ENCODE results near the gene TCAP.
"Not testable (repeated sequence)": the region's sequence is repeated elsewhere in the genome, so short reads cannot be mapped to it uniquely, and the experiment has no call there.

Gene TCAP

GRCh38 chr17:39705786-39706348, 40.7 kb downstream of the TCAP start:
- no peak overlapping the region for H3K27ac ChIP-seq (ENCODE audit: insufficient read depth, low read depth, low read length, poor library complexity, severe bottlenecking)
- WGBS, 2 experiments: 88 to 89% methylated on average over 12 of the region's 12 CpGs
- H3K27me3 ChIP-seq (ENCODE audit: control insufficient read depth, insufficient read depth, low read length, poor library complexity, severe bottlenecking): no peaks in the 10 kb centered on the region
- H3K4me3 ChIP-seq (ENCODE audit: insufficient read depth, low read depth, low read length): no peak overlapping the region
- peaks cover 24% of the 10 kb centered on the region for H3K4me1 ChIP-seq (ENCODE audit: control insufficient read depth, insufficient read depth, low read length)
- no peaks in the 10 kb centered on the region for H3K9me3 ChIP-seq (ENCODE audit: control insufficient read depth, low read length)
- peaks cover 12% of the 10 kb centered on the region for H3K36me3 ChIP-seq (ENCODE audit: control insufficient read depth, insufficient read depth, low read length)

DNA sequence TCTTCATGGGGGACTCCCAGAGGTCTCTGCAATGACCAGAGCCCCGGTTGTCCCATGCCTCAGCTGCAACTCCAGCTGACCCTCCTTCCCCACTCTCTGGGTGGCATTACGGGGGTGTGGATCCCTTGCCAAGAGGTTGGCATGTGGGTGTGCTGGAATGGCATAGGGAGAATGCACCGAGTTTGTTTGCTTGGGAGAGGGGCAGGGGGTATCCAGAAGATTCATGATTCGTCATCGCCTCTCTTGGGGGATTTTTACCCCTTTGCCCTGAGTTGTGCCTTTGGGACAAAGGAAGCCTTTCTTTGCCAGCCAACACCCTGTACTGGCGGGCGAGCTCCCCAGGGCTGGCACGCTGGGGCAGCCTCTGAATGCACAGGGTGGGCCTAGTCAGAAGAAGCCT, 41.2 kb downstream of the TCAP start:
- Histone ChIP-seq H3K9me3 (ENCODE audit: control insufficient read depth, low read length) (no peaks in the 10 kb centered on the region), H3K36me3 (ENCODE audit: control insufficient read depth, insufficient read depth, low read length) (peaks cover 13% of the 10 kb centered on the region), H3K4me1 (ENCODE audit: control insufficient read depth, insufficient read depth, low read length) (peaks cover 18% of the 10 kb centered on the region), H3K27ac (ENCODE audit: insufficient read depth, low read depth, low read length, poor library complexity, severe bottlenecking) (no peak overlapping the region), H3K4me3 (ENCODE audit: insufficient read depth, low read depth, low read length) (no peak overlapping the region), H3K27me3 (ENCODE audit: control insufficient read depth, insufficient read depth, low read length, poor library complexity, severe bottlenecking) (no peaks in the 10 kb centered on the region)
- WGBS, 2 experiments: 94 to 96% methylated on average over 8 of the region's 8 CpGs

GRCh38 chr17:39706921-39707337, 41.8 kb downstream of the TCAP start:
- Histone ChIP-seq H3K4me3 (ENCODE audit: insufficient read depth, low read depth, low read length) (no peak overlapping the region), H3K9me3 (ENCODE audit: control insufficient read depth, low read length) (no peaks in the 10 kb centered on the region), H3K27ac (ENCODE audit: insufficient read depth, low read depth, low read length, poor library complexity, severe bottlenecking) (no peak overlapping the region), H3K27me3 (ENCODE audit: control insufficient read depth, insufficient read depth, low read length, poor library complexity, severe bottlenecking) (no peaks in the 10 kb centered on the region), H3K4me1 (ENCODE audit: control insufficient read depth, insufficient read depth, low read length) (peaks cover 16% of the 10 kb centered on the region), H3K36me3 (ENCODE audit: control insufficient read depth, insufficient read depth, low read length) (peaks cover 19% of the 10 kb centered on the region)
- WGBS, 2 experiments: 91 to 93% methylated on average over 7 of the region's 7 CpGs

- Histone ChIP-seq H3K27ac (ENCODE audit: insufficient read depth, low read depth, low read length, poor library complexity, severe bottlenecking) (no peak overlapping the region), H3K4me1 (ENCODE audit: control insufficient read depth, insufficient read depth, low read length) (peaks cover 13% of the 10 kb centered on the region), H3K27me3 (ENCODE audit: control insufficient read depth, insufficient read depth, low read length, poor library complexity, severe bottlenecking) (no peaks in the 10 kb centered on the region), H3K36me3 (ENCODE audit: control insufficient read depth, insufficient read depth, low read length) (peaks cover 24% of the 10 kb centered on the region), H3K9me3 (ENCODE audit: control insufficient read depth, low read length) (no peaks in the 10 kb centered on the region), H3K4me3 (ENCODE audit: insufficient read depth, low read depth, low read length) (no peak overlapping the region)
- WGBS, 2 experiments: 93 to 95% methylated on average over 14 of the region's 14 CpGs
Measured at GRCh38 chr17:39709319-39709997, 44.3 kb downstream of the TCAP start.

- Histone ChIP-seq H3K36me3 (ENCODE audit: control insufficient read depth, insufficient read depth, low read length) (peaks cover 24% of the 10 kb centered on the region), H3K27me3 (ENCODE audit: control insufficient read depth, insufficient read depth, low read length, poor library complexity, severe bottlenecking) (no peaks in the 10 kb centered on the region), H3K9me3 (ENCODE audit: control insufficient read depth, low read length) (no peaks in the 10 kb centered on the region), H3K4me3 (ENCODE audit: insufficient read depth, low read depth, low read length) (no peak overlapping the region), H3K27ac (ENCODE audit: insufficient read depth, low read depth, low read length, poor library complexity, severe bottlenecking) (no peak overlapping the region), H3K4me1 (ENCODE audit: control insufficient read depth, insufficient read depth, low read length) (peaks cover 5% of the 10 kb centered on the region)
- WGBS, 2 experiments: 95 to 96% methylated on average over 20 of the region's 20 CpGs
Measured at GRCh38 chr17:39709998-39710964, 45.1 kb downstream of the TCAP start.

DNA sequence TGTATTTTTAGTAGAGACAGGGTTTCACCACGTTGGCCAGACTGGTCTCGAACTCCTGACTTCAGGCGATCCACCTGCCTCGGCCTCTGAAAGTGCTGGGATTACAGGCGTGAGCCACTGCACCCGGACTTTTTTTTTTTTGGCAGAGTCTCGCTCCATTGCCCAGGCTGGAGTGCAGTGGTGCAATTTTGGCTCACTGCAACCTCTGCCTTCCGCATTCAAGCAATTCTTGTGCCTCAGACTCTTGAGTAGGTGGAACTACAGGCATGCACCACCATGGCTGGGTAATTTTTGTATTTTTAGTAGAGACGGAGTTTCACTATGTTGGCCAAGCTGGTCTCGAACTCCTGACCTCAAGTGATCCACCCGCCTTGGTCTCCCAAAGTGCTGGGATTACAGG, 45.9 kb downstream of the TCAP start:
- not testable (repeated sequence) for H3K9me3 ChIP-seq (ENCODE audit: control insufficient read depth, low read length); H3K4me3 ChIP-seq (ENCODE audit: insufficient read depth, low read depth, low read length); H3K27me3 ChIP-seq (ENCODE audit: control insufficient read depth, insufficient read depth, low read length, poor library complexity, severe bottlenecking); H3K27ac ChIP-seq (ENCODE audit: insufficient read depth, low read depth, low read length, poor library complexity, severe bottlenecking); H3K4me1 ChIP-seq (ENCODE audit: control insufficient read depth, insufficient read depth, low read length)
- H3K36me3 ChIP-seq (ENCODE audit: control insufficient read depth, insufficient read depth, low read length): peaks cover 26% of the 10 kb centered on the region
- 90 to 96% methylated on average over 11 of the region's 11 CpGs for WGBS, 2 experiments

DNA sequence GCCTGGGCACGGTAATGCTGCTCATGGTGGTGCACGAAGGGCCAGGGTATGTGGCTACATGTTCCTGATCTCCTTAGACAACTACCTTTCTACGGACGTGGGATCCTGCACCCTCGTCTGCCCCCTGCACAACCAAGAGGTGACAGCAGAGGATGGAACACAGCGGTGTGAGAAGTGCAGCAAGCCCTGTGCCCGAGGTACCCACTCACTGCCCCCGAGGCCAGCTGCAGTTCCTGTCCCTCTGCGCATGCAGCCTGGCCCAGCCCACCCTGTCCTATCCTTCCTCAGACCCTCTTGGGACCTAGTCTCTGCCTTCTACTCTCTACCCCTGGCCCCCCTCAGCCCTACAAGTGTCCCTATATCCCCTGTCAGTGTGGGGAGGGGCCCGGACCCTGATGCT, 46.7 kb downstream of the TCAP start:
- no peaks in the 10 kb centered on the region for H3K9me3 ChIP-seq (ENCODE audit: control insufficient read depth, low read length)
- H3K4me1 ChIP-seq (ENCODE audit: control insufficient read depth, insufficient read depth, low read length): no peaks in the 10 kb centered on the region
- no peaks in the 10 kb centered on the region for H3K27me3 ChIP-seq (ENCODE audit: control insufficient read depth, insufficient read depth, low read length, poor library complexity, severe bottlenecking)
- peaks cover 27% of the 10 kb centered on the region for H3K36me3 ChIP-seq (ENCODE audit: control insufficient read depth, insufficient read depth, low read length)
- 93 to 95% methylated on average over 10 of the region's 10 CpGs for WGBS, 2 experiments
- no peak overlapping the region for H3K4me3 ChIP-seq (ENCODE audit: insufficient read depth, low read depth, low read length)
- H3K27ac ChIP-seq (ENCODE audit: insufficient read depth, low read depth, low read length, poor library complexity, severe bottlenecking): no peak overlapping the region

DNA sequence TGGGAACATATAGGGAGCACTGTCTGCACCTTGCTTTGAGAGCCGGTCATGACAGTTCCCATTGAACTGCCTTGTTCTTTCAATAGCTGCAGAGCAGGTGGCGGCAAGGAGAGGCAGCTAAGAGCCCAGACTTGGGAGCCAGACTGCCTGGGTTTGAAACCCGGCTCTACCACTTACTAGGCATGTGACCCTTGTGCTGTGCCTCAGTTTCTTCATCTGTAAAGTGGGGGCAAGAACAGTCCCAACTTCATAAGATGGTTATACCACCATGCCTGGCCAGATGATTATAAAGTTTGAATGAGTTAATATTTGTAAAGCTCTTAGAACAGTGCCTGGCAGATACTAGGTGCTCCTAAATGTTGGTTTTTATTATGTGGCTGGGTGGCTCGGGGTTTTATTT, 49.1 kb downstream of the TCAP start:
- Histone ChIP-seq H3K27ac (ENCODE audit: insufficient read depth, low read depth, low read length, poor library complexity, severe bottlenecking) (no peak overlapping the region), H3K9me3 (ENCODE audit: control insufficient read depth, low read length) (no peaks in the 10 kb centered on the region), H3K36me3 (ENCODE audit: control insufficient read depth, insufficient read depth, low read length) (peaks cover 29% of the 10 kb centered on the region), H3K4me3 (ENCODE audit: insufficient read depth, low read depth, low read length) (no peak overlapping the region), H3K27me3 (ENCODE audit: control insufficient read depth, insufficient read depth, low read length, poor library complexity, severe bottlenecking) (no peaks in the 10 kb centered on the region), H3K4me1 (ENCODE audit: control insufficient read depth, insufficient read depth, low read length) (no peaks in the 10 kb centered on the region)
- WGBS, 2 experiments: 96% methylated on average over 4 of the region's 4 CpGs

- Histone ChIP-seq H3K27me3 (ENCODE audit: control insufficient read depth, insufficient read depth, low read length, poor library complexity, severe bottlenecking) (no peaks in the 10 kb centered on the region), H3K9me3 (ENCODE audit: control insufficient read depth, low read length) (no peaks in the 10 kb centered on the region), H3K4me1 (ENCODE audit: control insufficient read depth, insufficient read depth, low read length) (no peaks in the 10 kb centered on the region), H3K36me3 (ENCODE audit: control insufficient read depth, insufficient read depth, low read length) (peaks cover 38% of the 10 kb centered on the region), H3K4me3 (ENCODE audit: insufficient read depth, low read depth, low read length) (no peak overlapping the region), H3K27ac (ENCODE audit: insufficient read depth, low read depth, low read length, poor library complexity, severe bottlenecking) (no peak overlapping the region)
- 95 to 96% methylated on average over 18 of the region's 18 CpGs for WGBS, 2 experiments
Measured at GRCh38 chr17:39715375-39716072, 50.4 kb downstream of the TCAP start.

Data from ectodermal cell (in vitro differentiated cells).